ENCODE results near the gene NEDD9. TPM values are rescaled to one million over a fixed set of nuclear protein-coding genes. Genes with fewer than 3 reads are reported as not detected.

The NEDD9 gene
- polyA plus RNA-seq, 3 donors = 18.2 to 35.9 (median 33.0) TPM

DNA sequence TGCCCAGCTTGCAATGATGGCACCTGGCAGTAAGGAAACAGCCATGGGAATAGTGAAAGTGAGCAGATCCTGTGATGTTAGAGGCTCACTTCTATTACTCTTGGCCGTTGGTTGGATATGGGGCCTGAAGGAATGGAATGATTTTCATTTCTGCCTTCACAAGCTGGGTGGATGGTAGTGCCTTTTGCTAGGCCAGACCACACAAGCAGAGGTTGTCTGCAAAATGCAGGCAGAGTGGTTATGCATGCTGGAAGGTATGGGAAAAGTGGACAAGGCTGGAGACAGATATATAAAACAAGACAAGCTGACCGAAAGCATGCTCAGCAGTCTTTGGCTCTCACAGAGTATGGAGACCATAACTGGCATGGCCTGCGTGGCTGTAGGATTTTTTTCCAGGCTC, 70.2 kb downstream of the NEDD9 start:
- Histone ChIP-seq H3K9me3 (replicated peaks in 1 of 2; ENCODE audit: control insufficient read depth in 1 of 2, insufficient read depth in 1 of 2, low read length in 2 of 2) (no peaks in the 10 kb centered on the region), H3K4me3 (replicated peaks in 1 of 3; ENCODE audit: low read depth in 2 of 3, low read length in 3 of 3) (no peak overlapping the region), H3K27me3 (ENCODE audit: control insufficient read depth in 2 of 2, insufficient read depth in 2 of 2, low read length in 2 of 2) (no peaks in the 10 kb centered on the region), H3K4me1 (ENCODE audit: control insufficient read depth in 1 of 2, insufficient read depth in 2 of 2, low read length in 2 of 2) (peaks cover 0 to 9% of the 10 kb centered on the region in 2 donors), H3K27ac (ENCODE audit: low read depth in 1 of 2, low read length in 2 of 2) (no peak overlapping the region), H3K79me2 (ENCODE audit: insufficient read depth, low read length) (no peaks in the 10 kb centered on the region), H3K36me3 (replicated peaks in 1 of 2; ENCODE audit: control insufficient read depth in 1 of 2, insufficient read depth in 2 of 2, low read length in 2 of 2) (no peaks in the 10 kb centered on the region), H3K4me2 (replicated peaks; ENCODE audit: extremely low read depth, low read length, poor library complexity, severe bottlenecking) (no peak overlapping the region), H4K20me1 (ENCODE audit: insufficient read depth, low read length) (no peaks in the 10 kb centered on the region), H2AFZ (ENCODE audit: insufficient read depth, low read depth, low read length, poor library complexity, severe bottlenecking) (no peak overlapping the region), H3K9ac (ENCODE audit: insufficient read depth, low read length, poor library complexity, severe bottlenecking) (no peak overlapping the region)
- no peak overlapping the region for H3K27ac Mint-ChIP-seq
- no peak overlapping the region for H3K4me3 Mint-ChIP-seq
- no peaks in the 10 kb centered on the region for H3K36me3 Mint-ChIP-seq
- peaks cover 0 to 2% (median 2%) of the 10 kb centered on the region in 3 donors for H3K27me3 Mint-ChIP-seq (ENCODE audit: low read depth in 3 of 3)
- intact Hi-C loops (cut with micrococcal nuclease) = no loop called here
- H3K4me1 Mint-ChIP-seq = peaks cover 8% of the 10 kb centered on the region
- WGBS (ENCODE audit: insufficient coverage) = 100% methylated on average over 3 of the region's 3 CpGs
- H3K9me3 Mint-ChIP-seq = peaks cover 0 to 3% (median 0%) of the 10 kb centered on the region in 7 donors
- TF ChIP-seq, protein P1, sequence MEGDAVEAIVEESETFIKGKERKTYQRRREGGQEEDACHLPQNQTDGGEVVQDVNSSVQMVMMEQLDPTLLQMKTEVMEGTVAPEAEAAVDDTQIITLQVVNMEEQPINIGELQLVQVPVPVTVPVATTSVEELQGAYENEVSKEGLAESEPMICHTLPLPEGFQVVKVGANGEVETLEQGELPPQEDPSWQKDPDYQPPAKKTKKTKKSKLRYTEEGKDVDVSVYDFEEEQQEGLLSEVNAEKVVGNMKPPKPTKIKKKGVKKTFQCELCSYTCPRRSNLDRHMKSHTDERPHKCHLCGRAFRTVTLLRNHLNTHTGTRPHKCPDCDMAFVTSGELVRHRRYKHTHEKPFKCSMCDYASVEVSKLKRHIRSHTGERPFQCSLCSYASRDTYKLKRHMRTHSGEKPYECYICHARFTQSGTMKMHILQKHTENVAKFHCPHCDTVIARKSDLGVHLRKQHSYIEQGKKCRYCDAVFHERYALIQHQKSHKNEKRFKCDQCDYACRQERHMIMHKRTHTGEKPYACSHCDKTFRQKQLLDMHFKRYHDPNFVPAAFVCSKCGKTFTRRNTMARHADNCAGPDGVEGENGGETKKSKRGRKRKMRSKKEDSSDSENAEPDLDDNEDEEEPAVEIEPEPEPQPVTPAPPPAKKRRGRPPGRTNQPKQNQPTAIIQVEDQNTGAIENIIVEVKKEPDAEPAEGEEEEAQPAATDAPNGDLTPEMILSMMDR (IDR thresholded peaks at IDR 0.05) = no peak
- no peak for DNase-seq

DNA sequence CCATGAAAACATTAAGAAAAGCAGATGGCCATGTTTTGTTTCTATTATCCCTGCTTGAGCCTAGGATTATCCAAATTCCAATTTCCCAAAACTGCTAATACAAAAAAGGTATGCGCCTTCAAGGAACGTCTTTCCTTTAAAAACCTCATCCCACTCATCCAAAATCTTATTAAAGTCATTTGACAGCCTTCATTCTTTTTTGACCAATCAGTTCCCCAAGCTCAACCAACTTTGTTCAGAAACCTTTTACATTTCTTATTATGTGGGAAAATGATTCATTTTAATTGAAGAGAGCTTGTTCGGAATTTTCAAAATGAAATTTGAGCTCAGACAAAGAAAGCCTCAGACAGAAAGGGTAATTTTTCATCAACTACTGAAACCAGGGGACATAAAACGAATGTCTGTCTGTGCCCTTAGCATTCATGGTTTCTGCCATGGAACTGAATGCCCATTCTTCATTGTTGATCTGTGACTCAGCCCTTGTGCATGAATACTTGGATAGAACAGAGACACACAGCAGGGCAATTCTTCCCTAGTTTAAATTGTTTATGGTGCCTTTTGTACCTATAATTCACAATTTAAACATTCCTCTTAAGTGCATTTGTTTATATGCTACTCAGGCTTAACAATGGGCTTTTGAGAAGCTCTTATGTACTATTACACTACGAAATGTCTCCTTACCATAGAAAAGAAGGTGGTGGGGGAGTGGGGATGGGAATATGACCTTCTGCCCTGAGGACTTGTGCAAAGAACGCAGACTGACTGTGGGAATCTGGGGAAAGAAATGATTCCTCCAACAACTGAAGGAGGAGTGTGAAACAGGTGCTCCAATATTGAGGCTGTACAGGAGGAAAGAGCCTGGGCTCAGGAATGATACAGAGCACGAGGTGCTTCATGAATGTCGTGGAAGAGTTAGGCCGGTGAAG, 71.2 kb downstream of the NEDD9 start:
- Histone ChIP-seq H2AFZ (ENCODE audit: insufficient read depth, low read depth, low read length, poor library complexity, severe bottlenecking) (no peak overlapping the region), H3K36me3 (replicated peaks in 1 of 2; ENCODE audit: control insufficient read depth in 1 of 2, insufficient read depth in 2 of 2, low read length in 2 of 2) (no peaks in the 10 kb centered on the region), H3K27ac (ENCODE audit: low read depth in 1 of 2, low read length in 2 of 2) (no peak overlapping the region), H4K20me1 (ENCODE audit: insufficient read depth, low read length) (no peaks in the 10 kb centered on the region), H3K4me1 (ENCODE audit: control insufficient read depth in 1 of 2, insufficient read depth in 2 of 2, low read length in 2 of 2) (peaks cover 0 to 9% of the 10 kb centered on the region in 2 donors), H3K79me2 (ENCODE audit: insufficient read depth, low read length) (no peaks in the 10 kb centered on the region), H3K9me3 (replicated peaks in 1 of 2; ENCODE audit: control insufficient read depth in 1 of 2, insufficient read depth in 1 of 2, low read length in 2 of 2) (no peaks in the 10 kb centered on the region), H3K4me3 (replicated peaks in 1 of 3; ENCODE audit: low read depth in 2 of 3, low read length in 3 of 3) (no peak overlapping the region), H3K4me2 (replicated peaks; ENCODE audit: extremely low read depth, low read length, poor library complexity, severe bottlenecking) (no peak overlapping the region), H3K27me3 (ENCODE audit: control insufficient read depth in 2 of 2, insufficient read depth in 2 of 2, low read length in 2 of 2) (no peaks in the 10 kb centered on the region), H3K9ac (ENCODE audit: insufficient read depth, low read length, poor library complexity, severe bottlenecking) (no peak overlapping the region)
- WGBS (ENCODE audit: insufficient coverage) = 100% methylated on average over 4 of the region's 9 CpGs
- H3K27me3 Mint-ChIP-seq (ENCODE audit: low read depth in 3 of 3) = peaks cover 0 to 2% (median 2%) of the 10 kb centered on the region in 3 donors
- no peak for DNase-seq
- TF ChIP-seq, protein P1 (IDR thresholded peaks at IDR 0.05) = no peak
- intact Hi-C loops (cut with micrococcal nuclease) = no loop called here
- peaks cover 0 to 3% (median 0%) of the 10 kb centered on the region in 7 donors for H3K9me3 Mint-ChIP-seq
- H3K36me3 Mint-ChIP-seq = no peaks in the 10 kb centered on the region
- H3K4me3 Mint-ChIP-seq = no peak overlapping the region
- H3K27ac Mint-ChIP-seq = no peak overlapping the region
- H3K4me1 Mint-ChIP-seq = peaks cover 8% of the 10 kb centered on the region

All from CD14-positive monocyte (primary cell).